ENCODE measurements around the gene ZNF609. TPM values are rescaled to one million over a fixed set of nuclear protein-coding genes. Genes with fewer than 3 reads are reported as not detected.
A peak's percentile ranks its signal among the peaks of the same experiment; 100 is the strongest.

ZNF609 gene
- polyA plus RNA-seq, 3 donors: 1.3 to 13.2 (median 1.7) TPM

GRCh38 chr15:64614519-64614918 lies 154.1 kb downstream of the ZNF609 start:
- H3K4me1 Mint-ChIP-seq: peaks cover 25% of the 10 kb centered on the region
- H3K36me3 Mint-ChIP-seq: peaks cover 3 to 11% of the 10 kb centered on the region in 2 donors
- Histone ChIP-seq H4K20me1 (ENCODE audit: insufficient read depth, low read length) (peaks cover 56% of the 10 kb centered on the region), H3K4me1 (ENCODE audit: control insufficient read depth in 1 of 2, insufficient read depth in 2 of 2, low read length in 2 of 2) (no peaks in the 10 kb centered on the region), H3K27ac (ENCODE audit: low read depth in 1 of 2, low read length in 2 of 2) (no peak overlapping the region), H3K9ac (ENCODE audit: insufficient read depth, low read length, poor library complexity, severe bottlenecking) (no peak overlapping the region), H2AFZ (ENCODE audit: insufficient read depth, low read depth, low read length, poor library complexity, severe bottlenecking) (no peak overlapping the region), H3K27me3 (ENCODE audit: control insufficient read depth in 2 of 2, insufficient read depth in 2 of 2, low read length in 2 of 2) (no peaks in the 10 kb centered on the region), H3K4me3 (replicated peaks in 1 of 3; ENCODE audit: low read depth in 2 of 3, low read length in 3 of 3) (no peak overlapping the region), H3K9me3 (replicated peaks in 1 of 2; ENCODE audit: control insufficient read depth in 1 of 2, insufficient read depth in 1 of 2, low read length in 2 of 2) (no peaks in the 10 kb centered on the region), H3K36me3 (replicated peaks in 1 of 2; ENCODE audit: control insufficient read depth in 1 of 2, insufficient read depth in 2 of 2, low read length in 2 of 2) (peaks cover 0 to 4% of the 10 kb centered on the region in 2 donors), H3K79me2 (ENCODE audit: insufficient read depth, low read length) (peaks cover 84% of the 10 kb centered on the region), H3K4me2 (replicated peaks; ENCODE audit: extremely low read depth, low read length, poor library complexity, severe bottlenecking) (no peak overlapping the region)
- H3K4me3 Mint-ChIP-seq: no peak overlapping the region
- intact Hi-C loops (cut with micrococcal nuclease): no loop called here
- no peak for DNase-seq
- peaks cover 0 to 1% (median 0%) of the 10 kb centered on the region in 3 donors for H3K27me3 Mint-ChIP-seq (ENCODE audit: low read depth in 3 of 3)
- 100% methylated on average over 2 of the region's 5 CpGs for WGBS (ENCODE audit: insufficient coverage)
- no peak overlapping the region for H3K27ac Mint-ChIP-seq
- no peak for TF ChIP-seq CTCF (IDR thresholded peaks at IDR 0.05)
- H3K9me3 Mint-ChIP-seq: no peaks in the 10 kb centered on the region

- H3K27ac Mint-ChIP-seq: peak overlapping the region in 1 of 7 donors; percentile 18
- peaks cover 33% of the 10 kb centered on the region for H3K4me1 Mint-ChIP-seq
Measured at GRCh38 chr15:64617727-64618126, 157.3 kb downstream of the ZNF609 start.

More at GRCh38 chr15:64617727-64618126, 157.3 kb downstream of the ZNF609 start:
- no peak for TF ChIP-seq CTCF (IDR thresholded peaks at IDR 0.05)
- Histone ChIP-seq H3K9me3 (replicated peaks in 1 of 2; ENCODE audit: control insufficient read depth in 1 of 2, insufficient read depth in 1 of 2, low read length in 2 of 2) (no peaks in the 10 kb centered on the region), H3K27me3 (ENCODE audit: control insufficient read depth in 2 of 2, insufficient read depth in 2 of 2, low read length in 2 of 2) (no peaks in the 10 kb centered on the region), H3K4me1 (ENCODE audit: control insufficient read depth in 1 of 2, insufficient read depth in 2 of 2, low read length in 2 of 2) (peaks cover 10 to 13% of the 10 kb centered on the region in 2 donors), H3K36me3 (replicated peaks in 1 of 2; ENCODE audit: control insufficient read depth in 1 of 2, insufficient read depth in 2 of 2, low read length in 2 of 2) (peaks cover under 1 to 7% of the 10 kb centered on the region in 2 donors), H2AFZ (ENCODE audit: insufficient read depth, low read depth, low read length, poor library complexity, severe bottlenecking) (no peak overlapping the region), H3K27ac (ENCODE audit: low read depth in 1 of 2, low read length in 2 of 2) (peak overlapping the region in 1 of 2 donors; percentile 39), H3K9ac (ENCODE audit: insufficient read depth, low read length, poor library complexity, severe bottlenecking) (no peak overlapping the region), H3K79me2 (ENCODE audit: insufficient read depth, low read length) (peaks cover 86% of the 10 kb centered on the region), H4K20me1 (ENCODE audit: insufficient read depth, low read length) (peaks cover 60% of the 10 kb centered on the region), H3K4me2 (replicated peaks; ENCODE audit: extremely low read depth, low read length, poor library complexity, severe bottlenecking) (no peak overlapping the region), H3K4me3 (replicated peaks in 1 of 3; ENCODE audit: low read depth in 2 of 3, low read length in 3 of 3) (no peak overlapping the region)
- no peak overlapping the region for H3K4me3 Mint-ChIP-seq
- no CpG with 5 or more reads among the region's 1 CpG for WGBS (ENCODE audit: insufficient coverage)
- H3K27me3 Mint-ChIP-seq (ENCODE audit: low read depth in 3 of 3): peaks cover 0 to 1% (median 0%) of the 10 kb centered on the region in 3 donors
- H3K9me3 Mint-ChIP-seq: no peaks in the 10 kb centered on the region
- H3K36me3 Mint-ChIP-seq: peaks cover 4 to 18% of the 10 kb centered on the region in 2 donors
- intact Hi-C loops (cut with micrococcal nuclease): no loop called here
- no peak for DNase-seq

All from CD14-positive monocyte (primary cell).